HepG2 (cell line): Measurements from ENCODE around the gene PACS1. TPM values are rescaled to one million over a fixed set of nuclear protein-coding genes. Genes with fewer than 3 reads are reported as not detected.

Experiments
- ATAC-seq: fragments of 200-7000 bp; cut with Tn5 transposase; 3 replicates; pipeline ENCODE4 v1.9.1; 2020; ENCODE audit warnings: mild to moderate bottlenecking, moderate library complexity
- BruUV-seq: library from RNA; stranded (reverse); fragments of 400-500 nt; replicated peaks from 2 replicates; lab custom pipeline; 2021; lab: Mats Ljungman, UMichigan
- CTCF ChIA-PET: fragments of 300-600 bp; formaldehyde crosslinking; extraction: SDS; loops from one replicate; lab custom pipeline; 2021; ENCODE audit warnings: low total read pairs, inconsistent platforms, low intra/inter-chr PET ratio; lab: Yijun Ruan, JAX
- POLR2A ChIA-PET: fragments of 350-600 bp; sonication (Branson Sonifier 250); formaldehyde crosslinking; loops from one replicate; lab custom pipeline; 2020; ENCODE audit warnings: antibody characterized with exemption, inconsistent platforms; lab: Yijun Ruan, JAX
- DNase-seq: peaks from one replicate; pipeline ENCODE4 v3.0.0-alpha.2; 2015; ENCODE audit warnings: low spot score
- FAIRE-seq: peaks from 3 replicates; lab custom pipeline; 2011; peaks lifted over from hg19 to GRCh38; lab: Jason Lieb, UNC
- H2AFZ ChIP-seq: one replicate; pipeline ENCODE4 v1.6.1; 2011; ENCODE audit warnings: low read length, inconsistent platforms
- H3K27ac ChIP-seq: fragments of 300-600 bp; 3 replicates; pipeline ENCODE4 v1.8.0; 2011; ENCODE audit warnings: mixed run types, mild to moderate bottlenecking, mixed read lengths, low read length, inconsistent platforms; ENCODE audit not compliant: insufficient read depth; ENCODE audit errors: extremely low read length
- H3K27me3 ChIP-seq, 2 experiments: fragments of 200-600 bp in 1 of 2; 2 replicates in 1 of 2; 3 replicates in 1 of 2; pipeline versions ENCODE4 v1.6.0 to v1.8.0; 2011; ENCODE audit warnings: low read length in 2 of 2, mild to moderate bottlenecking in 2 of 2, moderate library complexity in 2 of 2, inconsistent platforms in 1 of 2; ENCODE audit not compliant: insufficient read depth in 2 of 2, control insufficient read depth in 1 of 2
- H3K36me3 ChIP-seq, 2 experiments: fragments of 200-600 bp in 1 of 2; replicated peaks in 1 of 2; 2 replicates in 1 of 2; 3 replicates in 1 of 2; pipeline versions ENCODE4 v1.5.1 to v1.8.0; 2011; ENCODE audit warnings: low read length in 2 of 2, inconsistent platforms in 1 of 2; ENCODE audit not compliant: insufficient read depth in 2 of 2, control insufficient read depth in 1 of 2
- H3K4me1 ChIP-seq: 2 replicates; pipeline ENCODE4 v1.5.1; 2012; ENCODE audit warnings: low read length, inconsistent platforms; ENCODE audit not compliant: insufficient read depth
- H3K4me2 ChIP-seq: 2 replicates; pipeline ENCODE4 v1.6.0; 2011; ENCODE audit warnings: low read depth, low read length, inconsistent platforms
- H3K4me3 ChIP-seq, 3 experiments: fragments of 200-600 bp in 1 of 3; sonication (generic), shearing (Covaris generic) in 1 of 3; replicated peaks in 1 of 3; 2 replicates each; pipeline ENCODE4 v1.5.1; 2011 to 2016; ENCODE audit warnings: low read length in 3 of 3, inconsistent platforms in 2 of 3, low read depth in 2 of 3, mild to moderate bottlenecking in 2 of 3, control low read depth in 1 of 3, mixed read lengths in 1 of 3; ENCODE audit not compliant: insufficient read depth in 1 of 3
- H3K79me2 ChIP-seq: one replicate; pipeline ENCODE4 v1.6.1; 2011; ENCODE audit warnings: low read length, inconsistent platforms; ENCODE audit not compliant: insufficient read depth
- H3K9ac ChIP-seq: 2 replicates; pipeline ENCODE4 v1.6.0; 2011; ENCODE audit warnings: mild to moderate bottlenecking, low read depth, low read length, inconsistent platforms; ENCODE audit not compliant: insufficient read depth
- H3K9me3 ChIP-seq: 2 replicates; pipeline ENCODE4 v1.5.1; 2012; ENCODE audit warnings: mild to moderate bottlenecking, low read length
- H4K20me1 ChIP-seq: 2 replicates; pipeline ENCODE4 v1.6.0; 2011; ENCODE audit warnings: inconsistent platforms, mild to moderate bottlenecking, low read length, moderate library complexity; ENCODE audit not compliant: insufficient read depth
- FOXO1 ChIP-seq: sonication (generic); formaldehyde crosslinking; IDR thresholded peaks from 2 replicates; pipeline ENCODE4 v1.4.0; 2020; ENCODE audit warnings: missing genetic modification reagents
- RARG ChIP-seq: sonication (generic); formaldehyde crosslinking; IDR thresholded peaks from 2 replicates; pipeline ENCODE4 v1.4.0; 2020; ENCODE audit warnings: low read depth, mild to moderate bottlenecking, missing genetic modification reagents
- SATB2 ChIP-seq: sonication (generic); formaldehyde crosslinking; IDR thresholded peaks from 2 replicates; pipeline ENCODE4 v1.5.0; 2020; ENCODE audit warnings: missing genetic modification reagents
- TGIF2 ChIP-seq: IDR thresholded peaks from 2 replicates; pipeline ENCODE4 v1.6.1; 2016; ENCODE audit warnings: control low read depth, missing compliant biosample characterization
- ZHX2 ChIP-seq, 2 experiments: sonication (generic) in 1 of 2; formaldehyde crosslinking in 1 of 2; IDR thresholded peaks; 2 replicates each; pipeline versions ENCODE4 v1.6.1 to v1.9.0; 2014 to 2022; ENCODE audit warnings: antibody characterized with exemption in 1 of 2, borderline replicate concordance in 1 of 2, inconsistent platforms in 1 of 2, low read depth in 1 of 2, missing genetic modification reagents in 1 of 2
- ZNF431 ChIP-seq: sonication (generic); formaldehyde crosslinking; IDR thresholded peaks from 2 replicates; pipeline ENCODE4 v1.9.0; 2022; ENCODE audit warnings: missing genetic modification reagents, low read depth, mild to moderate bottlenecking, borderline replicate concordance
- ZNF615 ChIP-seq: sonication (generic); formaldehyde crosslinking; IDR thresholded peaks from 2 replicates; pipeline ENCODE4 v1.5.0; 2020; ENCODE audit warnings: mild to moderate bottlenecking, missing genetic modification reagents, borderline replicate concordance
- WGBS: methylation state at CpG from one replicate; pipeline ENCODE4 v1.1.6; 2017; ENCODE audit warnings: low lambda C conversion rate; 5-methylcytosine and 5-hydroxymethylcytosine counted together
- in situ Hi-C: cut with HindIII; loops from 2 replicates; pipeline ENCODE4 v1.10.0; 2017; ENCODE audit warnings: low pct_unique_long_range_greater_than_20kb; ENCODE audit not compliant: extremely low pct_ligation_motif_present
- intact Hi-C: fragments of 100-400 bp; cut with micrococcal nuclease; formaldehyde crosslinking; loops from one replicate; pipeline ENCODE4 v1.10.0; 2022; ENCODE audit not compliant: unreplicated experiment
- polyA plus RNA-seq, 8 experiments: library from polyadenylated mRNA; depleted of rRNA in 3 of 8; stranded (reverse) in 7 of 8; unstranded in 1 of 8; fragments of >200 nt; fragmentation: Illumina TruSeq in 4 of 8; extraction: Trizol in 4 of 8; gene quantifications; 2 replicates each; pipeline versions ENCODE4 v1.2.1 to v1.2.3, GENCODE V29; 2011 to 2016; ENCODE audit warnings: low read depth in 4 of 8, missing spikeins in 1 of 8, mixed read lengths in 1 of 8; ENCODE audit not compliant: insufficient read depth in 1 of 8
- total RNA-seq, 5 experiments: library from RNA; depleted of rRNA; stranded (reverse); fragments of >200 nt; fragmentation: Illumina TruSeq; extraction: Trizol; gene quantifications; 2 replicates each; pipeline ENCODE4 v1.2.3, GENCODE V29; 2016; ENCODE audit warnings: low read depth in 1 of 5

PACS1 gene
- total and polyA plus RNA-seq, 2 of the 13 experiments (the other 11 are each of a cell fraction or from before 2014, with no cell fraction given), result 7.6 to 8.6 TPM

- TF ChIP-seq ZHX2 (IDR thresholded peaks at IDR 0.05; ENCODE audit: low read depth) (no peak), ZHX2 (CRISPR knock-in tag; IDR thresholded peaks at IDR 0.05; ENCODE audit: borderline replicate concordance) (no peak), ZNF431 (CRISPR knock-in tag) (no peak), SATB2 (CRISPR knock-in tag) (no peak), TGIF2 (CRISPR knock-in tag) (no peak), FOXO1 (CRISPR knock-in tag) (no peak), ZNF615 (CRISPR knock-in tag) (no peak), RARG (CRISPR knock-in tag) (no peak)
- TF ChIP-seq, all 625 proteins: peak for 0
- no peak overlapping the region for H3K9ac ChIP-seq
- in situ Hi-C loops (no loop called here), intact Hi-C loops (no loop called here)
- H3K4me2 ChIP-seq, result no peak overlapping the region
- H3K4me1 ChIP-seq, result peaks cover 54% of the 10 kb centered on the region
- ATAC-seq, result no peak
- no peak overlapping the region for H3K27ac ChIP-seq
- POLR2A ChIA-PET, result no interaction called here
- no TSS peak for BruUV-seq
- H4K20me1 ChIP-seq, result no peaks in the 10 kb centered on the region
- H3K79me2 ChIP-seq, result no peaks in the 10 kb centered on the region
- H3K9me3 ChIP-seq, result no peaks in the 10 kb centered on the region
- DNase-seq, result no peak
- no peak overlapping the region for H2AFZ ChIP-seq
- no peaks in the 10 kb centered on the region for H3K36me3 ChIP-seq
- no peak for FAIRE-seq
- whole genome bisulfite sequencing, result 94% methylated on average over 2 of the region's 2 CpGs
- no peak overlapping the region for H3K4me3 ChIP-seq
- no peaks in the 10 kb centered on the region for H3K27me3 ChIP-seq
- CTCF ChIA-PET, result no interaction called here
These were observed 51.4 kb downstream of the PACS1 start for GRCh38 chr11:66121466-66121865.
